ENCODE results near the gene IL24. TPM values are rescaled to one million over a fixed set of nuclear protein-coding genes. Genes with fewer than 3 reads are reported as not detected.
A peak's percentile ranks its signal among the peaks of the same experiment; 100 is the strongest.

The IL24 gene
- total RNA-seq, 4 donors from 2014 or later, result not detected

DNA sequence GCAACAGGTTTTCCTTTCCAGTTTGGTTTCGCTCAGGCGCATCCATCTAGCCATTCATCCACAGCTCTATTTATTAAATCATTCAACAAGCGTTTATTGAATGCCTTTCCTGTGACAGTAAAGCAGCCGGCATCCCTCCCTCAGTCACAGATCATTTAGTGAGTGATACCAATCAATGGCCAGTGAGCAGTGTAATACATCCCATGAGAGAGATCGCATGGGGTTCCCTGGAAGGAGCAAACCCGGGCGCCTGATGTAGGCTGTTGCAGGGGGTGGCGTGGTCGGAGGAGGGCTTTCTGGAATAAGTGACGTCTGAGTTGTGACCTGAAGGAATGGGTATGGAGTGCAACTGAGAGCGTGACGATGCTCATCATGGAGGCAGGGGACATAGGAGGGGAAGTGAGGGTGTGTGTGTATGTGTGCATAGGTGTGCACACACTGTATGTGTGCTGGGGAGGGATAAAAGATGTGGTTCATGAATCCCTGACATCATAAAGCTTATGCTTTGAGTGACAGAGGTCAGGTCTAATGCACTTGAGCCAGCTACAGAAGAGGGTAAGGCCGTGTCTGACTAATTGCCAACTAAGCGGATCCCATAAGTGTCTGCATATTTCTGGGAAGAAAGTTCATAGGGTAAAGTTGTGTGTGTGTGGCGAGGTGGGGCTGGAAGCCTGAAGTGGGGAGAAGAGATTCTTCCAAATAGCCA lies 17.9 kb downstream of the IL24 start:
- 87 to 92% methylated on average over 7 to 15 of the region's 15 CpGs for WGBS, 2 donors (ENCODE audit: low coverage in 1 of 2)
- Histone ChIP-seq H3K4me3 (no peak overlapping the region), H3K27ac (no peak overlapping the region), H3K4me1 (peaks cover 0 to 19% (median under 1%) of the 10 kb centered on the region in 4 donors), H3K36me3 (no peaks in the 10 kb centered on the region), H3K27me3 (peaks cover 5% of the 10 kb centered on the region), H3K9me3 (no peaks in the 10 kb centered on the region)
- intact Hi-C loops (cut with DNase I; ENCODE audit: low total_unique reads) (loop anchor here (10.0 kb wide), 1 partner anchor 280 kb away; the partner anchor contains the start of gene DYRK3), in situ Hi-C loops (cut with MboI; ENCODE audit: low pct_ligation_motif_present in 1 of 4, low pct_unique_long_range_greater_than_20kb in 1 of 4, low sequenced_read_pairs in 3 of 4) (loop anchor here (10.0 to 25.0 kb wide), 5 partner anchors 100 to 280 kb away; partner anchors contain the start of gene DYRK3 (in 3 of the 4))
- DNase-seq, result no peak
- TF ChIP-seq POLR2A (IDR thresholded peaks at IDR 0.05) (no peak), EP300 (IDR thresholded peaks at IDR 0.05; ENCODE audit: low read depth) (no peak), POLR2AphosphoS5 (IDR thresholded peaks at IDR 0.05) (no peak)
- TF ChIP-seq, protein P1, sequence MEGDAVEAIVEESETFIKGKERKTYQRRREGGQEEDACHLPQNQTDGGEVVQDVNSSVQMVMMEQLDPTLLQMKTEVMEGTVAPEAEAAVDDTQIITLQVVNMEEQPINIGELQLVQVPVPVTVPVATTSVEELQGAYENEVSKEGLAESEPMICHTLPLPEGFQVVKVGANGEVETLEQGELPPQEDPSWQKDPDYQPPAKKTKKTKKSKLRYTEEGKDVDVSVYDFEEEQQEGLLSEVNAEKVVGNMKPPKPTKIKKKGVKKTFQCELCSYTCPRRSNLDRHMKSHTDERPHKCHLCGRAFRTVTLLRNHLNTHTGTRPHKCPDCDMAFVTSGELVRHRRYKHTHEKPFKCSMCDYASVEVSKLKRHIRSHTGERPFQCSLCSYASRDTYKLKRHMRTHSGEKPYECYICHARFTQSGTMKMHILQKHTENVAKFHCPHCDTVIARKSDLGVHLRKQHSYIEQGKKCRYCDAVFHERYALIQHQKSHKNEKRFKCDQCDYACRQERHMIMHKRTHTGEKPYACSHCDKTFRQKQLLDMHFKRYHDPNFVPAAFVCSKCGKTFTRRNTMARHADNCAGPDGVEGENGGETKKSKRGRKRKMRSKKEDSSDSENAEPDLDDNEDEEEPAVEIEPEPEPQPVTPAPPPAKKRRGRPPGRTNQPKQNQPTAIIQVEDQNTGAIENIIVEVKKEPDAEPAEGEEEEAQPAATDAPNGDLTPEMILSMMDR (IDR thresholded peaks at IDR 0.05), result no peak

DNA sequence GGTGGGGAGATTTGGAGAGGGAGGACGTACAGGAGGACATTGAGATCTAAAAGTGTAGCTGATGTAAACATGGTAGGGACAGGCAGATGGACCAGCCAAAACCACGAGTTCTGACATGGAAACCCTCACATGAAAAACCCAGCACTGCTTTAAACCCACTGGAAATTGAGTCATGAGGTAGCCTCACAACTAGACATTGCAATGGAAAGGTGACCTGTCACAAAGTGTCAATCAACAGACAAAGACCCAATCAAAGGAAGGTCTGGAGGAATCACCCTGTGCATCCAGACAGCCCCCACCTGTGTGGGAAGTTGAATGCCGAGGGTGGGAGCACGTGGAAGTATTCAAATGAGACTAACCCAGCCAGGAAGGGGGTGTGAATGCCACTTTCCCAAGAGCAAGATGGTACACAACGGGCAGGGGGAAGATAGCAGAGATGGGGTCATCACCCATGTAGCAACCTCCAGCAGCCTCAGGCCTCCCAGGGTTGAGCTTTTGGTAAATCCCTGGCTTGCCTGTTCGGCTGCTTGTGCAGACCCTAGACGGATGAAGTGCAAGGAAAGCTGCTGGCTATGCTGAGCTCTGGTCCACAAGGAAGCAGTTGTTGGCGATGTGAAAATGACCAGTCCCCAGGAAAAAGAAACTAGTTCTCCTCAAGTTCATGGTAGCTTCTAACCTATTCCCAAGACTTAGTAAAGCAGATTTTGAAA lies 18.9 kb downstream of the IL24 start:
- TF ChIP-seq EP300 (IDR thresholded peaks at IDR 0.05; ENCODE audit: low read depth) (no peak), POLR2A (IDR thresholded peaks at IDR 0.05) (no peak), POLR2AphosphoS5 (IDR thresholded peaks at IDR 0.05) (no peak)
- TF ChIP-seq, protein P1 (IDR thresholded peaks at IDR 0.05), result no peak
- no peak for DNase-seq
- H3K27ac ChIP-seq, result no peak overlapping the region
- WGBS, 2 donors (ENCODE audit: low coverage in 1 of 2), result 79 to 84% methylated on average over 2 to 8 of the region's 8 CpGs
- intact Hi-C loops (cut with DNase I; ENCODE audit: low total_unique reads) (loop anchor here (10.0 kb wide), 1 partner anchor 281 kb away; the partner anchor contains the start of gene DYRK3), in situ Hi-C loops (cut with MboI; ENCODE audit: low pct_ligation_motif_present in 1 of 4, low pct_unique_long_range_greater_than_20kb in 1 of 4, low sequenced_read_pairs in 3 of 4) (loop anchor here (10.0 to 25.0 kb wide), 5 partner anchors 101 to 281 kb away; partner anchors contain the start of gene DYRK3 (in 3 of the 4))
- no peaks in the 10 kb centered on the region for H3K36me3 ChIP-seq
- H3K4me1 ChIP-seq, result peaks cover 0 to 16% (median 0%) of the 10 kb centered on the region in 4 donors
- H3K9me3 ChIP-seq, result no peaks in the 10 kb centered on the region
- H3K27me3 ChIP-seq, result no peaks in the 10 kb centered on the region
- no peak overlapping the region for H3K4me3 ChIP-seq

DNA sequence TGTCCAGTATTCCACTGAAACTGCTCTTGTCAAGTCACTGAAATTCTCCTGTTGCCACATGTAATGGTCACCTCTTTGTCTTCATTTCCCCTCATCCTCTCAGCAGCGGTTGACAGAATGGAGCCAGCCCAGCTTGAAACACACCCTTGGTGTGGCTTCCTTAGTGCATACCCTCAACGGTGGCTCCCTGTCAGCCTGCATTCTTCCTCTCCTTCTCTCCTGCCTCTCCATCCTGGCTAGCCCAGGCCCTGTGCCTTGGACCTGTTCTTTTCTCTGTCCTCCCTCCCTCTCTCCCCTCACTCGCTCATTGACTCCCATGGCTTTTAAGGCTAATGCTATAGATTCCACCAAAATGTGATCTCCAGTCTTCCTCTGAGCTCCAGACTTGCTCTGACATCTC lies 20.8 kb downstream of the IL24 start:
- no peak for TF ChIP-seq EP300 (IDR thresholded peaks at IDR 0.05; ENCODE audit: low read depth)
- TF ChIP-seq, protein P1 (IDR thresholded peaks at IDR 0.05), result no peak
- TF ChIP-seq POLR2AphosphoS5 (IDR thresholded peaks at IDR 0.05), result no peak
- TF ChIP-seq POLR2A (IDR thresholded peaks at IDR 0.05), result no peak
- no peak for DNase-seq
- peaks cover 0 to 3% (median 0%) of the 10 kb centered on the region in 4 donors for H3K4me1 ChIP-seq
- H3K27me3 ChIP-seq, result no peaks in the 10 kb centered on the region
- H3K27ac ChIP-seq, result no peak overlapping the region
- peak overlapping the region in 1 of 4 donors; percentile 7 for H3K4me3 ChIP-seq
- in situ Hi-C loops (cut with MboI; ENCODE audit: low pct_ligation_motif_present in 1 of 4, low pct_unique_long_range_greater_than_20kb in 1 of 4, low sequenced_read_pairs in 3 of 4) (loop anchor here (10.0 to 25.0 kb wide), 5 partner anchors 103 to 283 kb away; partner anchors contain the start of gene DYRK3 (in 3 of the 4)), intact Hi-C loops (cut with DNase I; ENCODE audit: low total_unique reads) (loop anchor here (10.0 kb wide), 1 partner anchor 283 kb away; the partner anchor contains the start of gene DYRK3)
- no peaks in the 10 kb centered on the region for H3K9me3 ChIP-seq
- 74 to 100% methylated on average over 1 to 3 of the region's 3 CpGs for WGBS, 2 donors (ENCODE audit: low coverage in 1 of 2)
- no peaks in the 10 kb centered on the region for H3K36me3 ChIP-seq

DNA sequence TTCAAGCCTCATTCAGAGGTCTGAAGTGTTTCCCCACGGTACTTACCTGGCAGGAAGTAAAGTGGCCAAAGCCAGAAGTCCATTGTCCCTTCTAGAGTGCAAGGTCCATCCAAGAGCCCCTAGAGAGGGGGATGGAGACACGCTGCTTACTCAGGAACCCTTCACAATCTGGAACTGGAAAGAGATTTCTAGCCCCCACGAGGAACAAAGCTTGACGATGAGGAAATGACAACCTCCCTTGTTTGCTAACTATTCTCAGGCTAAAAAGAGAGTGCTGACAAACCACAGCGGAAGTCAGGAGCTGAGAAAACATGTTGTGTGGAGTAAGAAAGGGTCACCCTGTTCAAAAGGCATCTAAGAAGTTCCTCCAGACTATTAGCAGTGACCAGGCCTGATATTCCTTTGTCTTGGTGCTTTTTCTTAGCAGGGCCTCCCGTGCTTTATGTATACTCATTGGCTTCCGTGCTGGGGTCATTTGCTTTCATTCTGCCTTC lies 24.6 kb downstream of the IL24 start, which contains the start of gene FCMR:
Gene FCMR (minus strand): TSS at position 170 of the 494 bp plus-strand sequence. CDS start 87 bp downstream, at position 83.
- in situ Hi-C loops (cut with MboI; ENCODE audit: low pct_ligation_motif_present in 1 of 4, low pct_unique_long_range_greater_than_20kb in 1 of 4, low sequenced_read_pairs in 3 of 4), result loop anchor here in 2 of 4 donors (25.0 kb wide), 2 partner anchors 185 to 285 kb away; partner anchors contain the start of gene DYRK3 (in 1 of the 2)
- DNase-seq, result peak; percentile 41
- no peaks in the 10 kb centered on the region for H3K9me3 ChIP-seq
- no peaks in the 10 kb centered on the region for H3K36me3 ChIP-seq
- H3K4me1 ChIP-seq, result peaks cover 0 to 17% (median 5%) of the 10 kb centered on the region in 4 donors
- 41 to 51% methylated on average over 2 to 7 of the region's 7 CpGs for WGBS, 2 donors (ENCODE audit: low coverage in 1 of 2)
- intact Hi-C loops (cut with DNase I; ENCODE audit: low total_unique reads), result no loop called here
- no peaks in the 10 kb centered on the region for H3K27me3 ChIP-seq
- H3K4me3 ChIP-seq, result peak within 1 kb of the TSS in 1 of 4 donors; percentile 33
- peak; percentile 28 to 64 (median 60) for TF ChIP-seq POLR2AphosphoS5 (IDR thresholded peaks at IDR 0.05)
- TF ChIP-seq, protein P1 (IDR thresholded peaks at IDR 0.05), result no peak
- peak; percentile 61 for TF ChIP-seq POLR2A (IDR thresholded peaks at IDR 0.05)
- peak within 1 kb of the TSS; percentile 63 to 77 (median 72) for H3K27ac ChIP-seq
